GM18508 (cell line): ENCODE data around the gene RCOR1.

ENCODE experiments used
- ATAC-seq: cut with Tn5 transposase; IDR thresholded peaks from one replicate; pipeline ENCODE4 v1.9.1; 2021; ENCODE audit warnings: moderate number of reproducible peaks; ENCODE audit not compliant: insufficient read depth, unreplicated experiment

The RCOR1 gene

GRCh38 chr14:102666635-102667034 lies 74.2 kb downstream of the RCOR1 start:
- ATAC-seq: no peak

- no peak for ATAC-seq
Observed at GRCh38 chr14:102667703-102668102, 75.3 kb downstream of the RCOR1 start.

- ATAC-seq: no peak
Observed at GRCh38 chr14:102668291-102668873, 75.9 kb downstream of the RCOR1 start.

- ATAC-seq: no peak
Observed at GRCh38 chr14:102671410-102671809, 79.0 kb downstream of the RCOR1 start.

- ATAC-seq: no peak
Observed at GRCh38 chr14:102672410-102672960, 80.0 kb downstream of the RCOR1 start.

GRCh38 chr14:102675396-102675795 lies 82.9 kb downstream of the RCOR1 start:
- no peak for ATAC-seq

GRCh38 chr14:102678394-102678793 lies 85.9 kb downstream of the RCOR1 start:
- no peak for ATAC-seq

- ATAC-seq: no peak
Observed at GRCh38 chr14:102683399-102684297, 91.2 kb downstream of the RCOR1 start.

- no peak for ATAC-seq
Observed at GRCh38 chr14:102684298-102684663, 91.8 kb downstream of the RCOR1 start.

- ATAC-seq: no peak
Observed at GRCh38 chr14:102686196-102686801, 93.8 kb downstream of the RCOR1 start.

GRCh38 chr14:102688290-102688689 lies 95.8 kb downstream of the RCOR1 start:
- no peak for ATAC-seq

- ATAC-seq: no peak
Observed at GRCh38 chr14:102690509-102691286, 98.2 kb downstream of the RCOR1 start.

GRCh38 chr14:102691763-102692162 lies 99.3 kb downstream of the RCOR1 start:
- no peak for ATAC-seq

GRCh38 chr14:102692334-102692733 lies 99.9 kb downstream of the RCOR1 start:
- no peak for ATAC-seq

GRCh38 chr14:102693006-102693755 lies 100.7 kb downstream of the RCOR1 start:
- no peak for ATAC-seq

GRCh38 chr14:102694530-102695166 lies 102.2 kb downstream of the RCOR1 start:
- ATAC-seq: no peak

- ATAC-seq: no peak
Observed at GRCh38 chr14:102695167-102695555, 102.7 kb downstream of the RCOR1 start.

- no peak for ATAC-seq
Observed at GRCh38 chr14:102696332-102696731, 103.9 kb downstream of the RCOR1 start.

GRCh38 chr14:102696856-102697495 lies 104.5 kb downstream of the RCOR1 start:
- no peak for ATAC-seq
